ENCODE data around the gene PNPO.
A peak's percentile ranks its signal among the peaks of the same experiment; 100 is the strongest.

Gene PNPO

GRCh38 chr17:47941246-47942095 lies at the start of gene PNPO:
Gene PNPO, plus strand, starts transcription at chr17:47941571. Its CDS starts 105 bp downstream, at chr17:47941676.
- DNase-seq = peak; percentile 92

- no peak for DNase-seq
Observed at GRCh38 chr17:47894498-47895346, 46.6 kb upstream of the PNPO start.

- peak; percentile 3 for DNase-seq
Observed at GRCh38 chr17:47895347-47895855, 46.0 kb upstream of the PNPO start.

GRCh38 chr17:47895856-47896671 lies 45.3 kb upstream of the PNPO start, which contains the start of gene SP2:
Gene SP2, plus strand, starts transcription at chr17:47896236. Its CDS starts 51 bp downstream, at chr17:47896287.
- DNase-seq = peak; percentile 96

GRCh38 chr17:47896672-47897490 lies 44.5 kb upstream of the PNPO start:
- peak; percentile 25 for DNase-seq

GRCh38 chr17:47897561-47897960 lies 43.8 kb upstream of the PNPO start:
- no peak for DNase-seq

GRCh38 chr17:47898241-47898640 lies 43.1 kb upstream of the PNPO start:
- no peak for DNase-seq

- DNase-seq = no peak
Observed at GRCh38 chr17:47899643-47900042, 41.7 kb upstream of the PNPO start.

- DNase-seq = no peak
Observed at GRCh38 chr17:47901423-47901822, 39.9 kb upstream of the PNPO start.

- DNase-seq = no peak
Observed at GRCh38 chr17:47902039-47902744, 39.2 kb upstream of the PNPO start.

- no peak for DNase-seq
Observed at GRCh38 chr17:47905221-47905733, 36.1 kb upstream of the PNPO start.

GRCh38 chr17:47906443-47906842 lies 34.9 kb upstream of the PNPO start:
- DNase-seq = no peak

- no peak for DNase-seq
Observed at GRCh38 chr17:47907932-47908562, 33.3 kb upstream of the PNPO start.

- DNase-seq = no peak
Observed at GRCh38 chr17:47913050-47913449, 28.3 kb upstream of the PNPO start.

GRCh38 chr17:47914306-47914948 lies 26.9 kb upstream of the PNPO start:
- DNase-seq = no peak

GRCh38 chr17:47915776-47916398 lies 25.5 kb upstream of the PNPO start:
- DNase-seq = no peak

GRCh38 chr17:47916489-47917208 lies 24.7 kb upstream of the PNPO start:
- DNase-seq = no peak

- DNase-seq = no peak
Observed at GRCh38 chr17:47917581-47917980, 23.8 kb upstream of the PNPO start.

GRCh38 chr17:47918006-47918405 lies 23.4 kb upstream of the PNPO start:
- no peak for DNase-seq
